ENCODE data around the gene SMIM9.

The SMIM9 gene

GRCh38 chrX:154812341-154813101 lies 21.9 kb downstream of the SMIM9 start (continued):
- TF ChIP-seq RBAK (tag by site-specific recombination; IDR thresholded peaks at IDR 0.05) (peak; percentile 34; the same call in 1 of the 2 replicates), KLF7 (tag by site-specific recombination; IDR thresholded peaks at IDR 0.05; ENCODE audit: borderline replicate concordance) (no peak), ZNF624 (tag by site-specific recombination; IDR thresholded peaks at IDR 0.05) (no peak), ZNF830 (tag by site-specific recombination; IDR thresholded peaks at IDR 0.05; ENCODE audit: low read depth) (no peak), ZNF544 (tag by site-specific recombination; IDR thresholded peaks at IDR 0.05) (no peak), ZNF155 (tag by site-specific recombination; IDR thresholded peaks at IDR 0.05) (no peak), OSR2 (tag by site-specific recombination; IDR thresholded peaks at IDR 0.05) (no peak), PRDM6 (tag by site-specific recombination; IDR thresholded peaks at IDR 0.05) (no peak), ZNF626 (tag by site-specific recombination; IDR thresholded peaks at IDR 0.05) (no peak), ZNF629 (tag by site-specific recombination; IDR thresholded peaks at IDR 0.05) (0 out of 2 replicates have a peak, but pooled peaks have one; percentile 22), ZFP69B (tag by site-specific recombination; IDR thresholded peaks at IDR 0.05) (no peak), ZNF561 (tag by site-specific recombination; IDR thresholded peaks at IDR 0.05; ENCODE audit: borderline replicate concordance) (no peak), ZBTB8A (tag by site-specific recombination; IDR thresholded peaks at IDR 0.05) (peak; percentile 73), ZNF843 (tag by site-specific recombination; IDR thresholded peaks at IDR 0.05) (no peak), ZNF404 (tag by site-specific recombination; IDR thresholded peaks at IDR 0.05) (peak; percentile 59; the same call in 1 of the 2 replicates), ZSCAN16 (tag by site-specific recombination; IDR thresholded peaks at IDR 0.05) (no peak), ZNF423 (tag by site-specific recombination; IDR thresholded peaks at IDR 0.05) (no peak), ZNF350 (tag by site-specific recombination; IDR thresholded peaks at IDR 0.05) (no peak), ZNF621 (tag by site-specific recombination; IDR thresholded peaks at IDR 0.05) (no peak), GLI4 (tag by site-specific recombination; IDR thresholded peaks at IDR 0.05) (no peak), ZNF311 (tag by site-specific recombination; IDR thresholded peaks at IDR 0.05; ENCODE audit: borderline replicate concordance) (no peak), ZNF707 (tag by site-specific recombination; IDR thresholded peaks at IDR 0.05) (no peak), ZNF623 (tag by site-specific recombination; IDR thresholded peaks at IDR 0.05) (peak; percentile 70), ZFP41 (tag by site-specific recombination; IDR thresholded peaks at IDR 0.05; ENCODE audit: borderline replicate concordance) (no peak), ZNF394 (tag by site-specific recombination; IDR thresholded peaks at IDR 0.05; ENCODE audit: borderline replicate concordance) (peak; percentile 91), ZBTB20 (tag by site-specific recombination; IDR thresholded peaks at IDR 0.05) (no peak), KLF9 (tag by site-specific recombination; IDR thresholded peaks at IDR 0.05; ENCODE audit: low read depth) (no peak), ZNF529 (tag by site-specific recombination; IDR thresholded peaks at IDR 0.05; ENCODE audit: insufficient replicate concordance) (no peak), ZNF280D (tag by site-specific recombination; IDR thresholded peaks at IDR 0.05) (no peak)
- TF ChIP-seq, protein P1, sequence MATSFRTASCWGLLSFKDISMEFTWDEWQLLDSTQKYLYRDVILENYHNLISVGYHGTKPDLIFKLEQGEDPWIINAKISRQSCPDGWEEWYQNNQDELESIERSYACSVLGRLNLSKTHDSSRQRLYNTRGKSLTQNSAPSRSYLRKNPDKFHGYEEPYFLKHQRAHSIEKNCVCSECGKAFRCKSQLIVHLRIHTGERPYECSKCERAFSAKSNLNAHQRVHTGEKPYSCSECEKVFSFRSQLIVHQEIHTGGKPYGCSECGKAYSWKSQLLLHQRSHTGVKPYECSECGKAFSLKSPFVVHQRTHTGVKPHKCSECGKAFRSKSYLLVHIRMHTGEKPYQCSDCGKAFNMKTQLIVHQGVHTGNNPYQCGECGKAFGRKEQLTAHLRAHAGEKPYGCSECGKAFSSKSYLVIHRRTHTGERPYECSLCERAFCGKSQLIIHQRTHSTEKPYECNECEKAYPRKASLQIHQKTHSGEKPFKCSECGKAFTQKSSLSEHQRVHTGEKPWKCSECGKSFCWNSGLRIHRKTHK (tag by site-specific recombination; IDR thresholded peaks at IDR 0.05) = no peak
- TF ChIP-seq, protein P2, sequence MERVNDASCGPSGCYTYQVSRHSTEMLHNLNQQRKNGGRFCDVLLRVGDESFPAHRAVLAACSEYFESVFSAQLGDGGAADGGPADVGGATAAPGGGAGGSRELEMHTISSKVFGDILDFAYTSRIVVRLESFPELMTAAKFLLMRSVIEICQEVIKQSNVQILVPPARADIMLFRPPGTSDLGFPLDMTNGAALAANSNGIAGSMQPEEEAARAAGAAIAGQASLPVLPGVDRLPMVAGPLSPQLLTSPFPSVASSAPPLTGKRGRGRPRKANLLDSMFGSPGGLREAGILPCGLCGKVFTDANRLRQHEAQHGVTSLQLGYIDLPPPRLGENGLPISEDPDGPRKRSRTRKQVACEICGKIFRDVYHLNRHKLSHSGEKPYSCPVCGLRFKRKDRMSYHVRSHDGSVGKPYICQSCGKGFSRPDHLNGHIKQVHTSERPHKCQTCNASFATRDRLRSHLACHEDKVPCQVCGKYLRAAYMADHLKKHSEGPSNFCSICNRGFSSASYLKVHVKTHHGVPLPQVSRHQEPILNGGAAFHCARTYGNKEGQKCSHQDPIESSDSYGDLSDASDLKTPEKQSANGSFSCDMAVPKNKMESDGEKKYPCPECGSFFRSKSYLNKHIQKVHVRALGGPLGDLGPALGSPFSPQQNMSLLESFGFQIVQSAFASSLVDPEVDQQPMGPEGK (tag by site-specific recombination; IDR thresholded peaks at IDR 0.05) = no peak
- TF ChIP-seq, protein P3, sequence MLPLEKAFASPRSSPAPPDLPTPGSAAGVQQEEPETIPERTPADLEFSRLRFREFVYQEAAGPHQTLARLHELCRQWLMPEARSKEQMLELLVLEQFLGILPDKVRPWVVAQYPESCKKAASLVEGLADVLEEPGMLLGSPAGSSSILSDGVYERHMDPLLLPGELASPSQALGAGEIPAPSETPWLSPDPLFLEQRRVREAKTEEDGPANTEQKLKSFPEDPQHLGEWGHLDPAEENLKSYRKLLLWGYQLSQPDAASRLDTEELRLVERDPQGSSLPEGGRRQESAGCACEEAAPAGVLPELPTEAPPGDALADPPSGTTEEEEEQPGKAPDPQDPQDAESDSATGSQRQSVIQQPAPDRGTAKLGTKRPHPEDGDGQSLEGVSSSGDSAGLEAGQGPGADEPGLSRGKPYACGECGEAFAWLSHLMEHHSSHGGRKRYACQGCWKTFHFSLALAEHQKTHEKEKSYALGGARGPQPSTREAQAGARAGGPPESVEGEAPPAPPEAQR (tag by site-specific recombination; IDR thresholded peaks at IDR 0.05) = no peak

Measured in HEK293 (cell line).